Measurements from ENCODE around the gene FMO3.

Gene FMO3

GRCh38 chr1:171083222-171083621 is 7.5 kb upstream of the FMO3 start:
- H3K4me1 ChIP-seq (ENCODE audit: control insufficient read depth, insufficient read depth, low read length): peaks cover 4% of the 10 kb centered on the region
- no peak overlapping the region for H3K27ac ChIP-seq (ENCODE audit: insufficient read depth, low read depth, low read length, poor library complexity, severe bottlenecking)
- H3K27me3 ChIP-seq (ENCODE audit: control insufficient read depth, insufficient read depth, low read length, poor library complexity, severe bottlenecking): no peaks in the 10 kb centered on the region
- H3K36me3 ChIP-seq (ENCODE audit: control insufficient read depth, insufficient read depth, low read length): no peaks in the 10 kb centered on the region
- H3K4me3 ChIP-seq (ENCODE audit: insufficient read depth, low read depth, low read length): no peak overlapping the region
- H3K9me3 ChIP-seq (ENCODE audit: control insufficient read depth, low read length): no peaks in the 10 kb centered on the region
- 92 to 95% methylated on average over 5 of the region's 5 CpGs for WGBS, 2 experiments

GRCh38 chr1:171084091-171084490 is 6.6 kb upstream of the FMO3 start:
- H3K27ac ChIP-seq (ENCODE audit: insufficient read depth, low read depth, low read length, poor library complexity, severe bottlenecking): no peak overlapping the region
- no peaks in the 10 kb centered on the region for H3K27me3 ChIP-seq (ENCODE audit: control insufficient read depth, insufficient read depth, low read length, poor library complexity, severe bottlenecking)
- no peaks in the 10 kb centered on the region for H3K9me3 ChIP-seq (ENCODE audit: control insufficient read depth, low read length)
- peaks cover 4% of the 10 kb centered on the region for H3K4me1 ChIP-seq (ENCODE audit: control insufficient read depth, insufficient read depth, low read length)
- H3K4me3 ChIP-seq (ENCODE audit: insufficient read depth, low read depth, low read length): no peak overlapping the region
- H3K36me3 ChIP-seq (ENCODE audit: control insufficient read depth, insufficient read depth, low read length): no peaks in the 10 kb centered on the region

- H3K27me3 ChIP-seq (ENCODE audit: control insufficient read depth, insufficient read depth, low read length, poor library complexity, severe bottlenecking): no peaks in the 10 kb centered on the region
- H3K27ac ChIP-seq (ENCODE audit: insufficient read depth, low read depth, low read length, poor library complexity, severe bottlenecking): no peak overlapping the region
- 100% methylated on average over 1 to 2 of the region's 2 CpGs for WGBS, 2 experiments
- no peaks in the 10 kb centered on the region for H3K9me3 ChIP-seq (ENCODE audit: control insufficient read depth, low read length)
- no peak overlapping the region for H3K4me3 ChIP-seq (ENCODE audit: insufficient read depth, low read depth, low read length)
- H3K36me3 ChIP-seq (ENCODE audit: control insufficient read depth, insufficient read depth, low read length): no peaks in the 10 kb centered on the region
- peaks cover 4% of the 10 kb centered on the region for H3K4me1 ChIP-seq (ENCODE audit: control insufficient read depth, insufficient read depth, low read length)
These were observed 5.8 kb upstream of the FMO3 start for GRCh38 chr1:171084870-171085269.

GRCh38 chr1:171087896-171088295 is 2.8 kb upstream of the FMO3 start:
- H3K27ac ChIP-seq (ENCODE audit: insufficient read depth, low read depth, low read length, poor library complexity, severe bottlenecking): no peak overlapping the region
- H3K4me1 ChIP-seq (ENCODE audit: control insufficient read depth, insufficient read depth, low read length): no peaks in the 10 kb centered on the region
- H3K27me3 ChIP-seq (ENCODE audit: control insufficient read depth, insufficient read depth, low read length, poor library complexity, severe bottlenecking): no peaks in the 10 kb centered on the region

GRCh38 chr1:171103862-171104261 is 13.2 kb downstream of the FMO3 start:
- Histone ChIP-seq H3K4me1 (ENCODE audit: control insufficient read depth, insufficient read depth, low read length) (no peaks in the 10 kb centered on the region), H3K4me3 (ENCODE audit: insufficient read depth, low read depth, low read length) (no peak overlapping the region), H3K27ac (ENCODE audit: insufficient read depth, low read depth, low read length, poor library complexity, severe bottlenecking) (no peak overlapping the region), H3K27me3 (ENCODE audit: control insufficient read depth, insufficient read depth, low read length, poor library complexity, severe bottlenecking) (no peaks in the 10 kb centered on the region), H3K36me3 (ENCODE audit: control insufficient read depth, insufficient read depth, low read length) (no peaks in the 10 kb centered on the region), H3K9me3 (ENCODE audit: control insufficient read depth, low read length) (no peaks in the 10 kb centered on the region)
- 91 to 100% methylated on average over 1 of the region's 1 CpG for WGBS, 2 experiments

More at GRCh38 chr1:171087896-171088295, 2.8 kb upstream of the FMO3 start:
- Histone ChIP-seq H3K36me3 (ENCODE audit: control insufficient read depth, insufficient read depth, low read length) (no peaks in the 10 kb centered on the region), H3K9me3 (ENCODE audit: control insufficient read depth, low read length) (no peaks in the 10 kb centered on the region), H3K4me3 (ENCODE audit: insufficient read depth, low read depth, low read length) (no peak overlapping the region)

GRCh38 chr1:171107262-171107940 is 16.7 kb downstream of the FMO3 start:
- Histone ChIP-seq H3K27me3 (ENCODE audit: control insufficient read depth, insufficient read depth, low read length, poor library complexity, severe bottlenecking) (no peaks in the 10 kb centered on the region), H3K9me3 (ENCODE audit: control insufficient read depth, low read length) (no peaks in the 10 kb centered on the region), H3K4me3 (ENCODE audit: insufficient read depth, low read depth, low read length) (no peak overlapping the region), H3K36me3 (ENCODE audit: control insufficient read depth, insufficient read depth, low read length) (no peaks in the 10 kb centered on the region), H3K4me1 (ENCODE audit: control insufficient read depth, insufficient read depth, low read length) (no peaks in the 10 kb centered on the region), H3K27ac (ENCODE audit: insufficient read depth, low read depth, low read length, poor library complexity, severe bottlenecking) (no peak overlapping the region)
- WGBS, 2 experiments: 86 to 97% methylated on average over 2 of the region's 3 CpGs

- WGBS, 2 experiments: 95 to 96% methylated on average over 8 of the region's 8 CpGs
- H3K36me3 ChIP-seq (ENCODE audit: control insufficient read depth, insufficient read depth, low read length): no peaks in the 10 kb centered on the region
- no peaks in the 10 kb centered on the region for H3K4me1 ChIP-seq (ENCODE audit: control insufficient read depth, insufficient read depth, low read length)
- no peak overlapping the region for H3K4me3 ChIP-seq (ENCODE audit: insufficient read depth, low read depth, low read length)
- H3K9me3 ChIP-seq (ENCODE audit: control insufficient read depth, low read length): no peaks in the 10 kb centered on the region
- H3K27ac ChIP-seq (ENCODE audit: insufficient read depth, low read depth, low read length, poor library complexity, severe bottlenecking): no peak overlapping the region
- H3K27me3 ChIP-seq (ENCODE audit: control insufficient read depth, insufficient read depth, low read length, poor library complexity, severe bottlenecking): no peaks in the 10 kb centered on the region
These were observed 17.3 kb downstream of the FMO3 start for GRCh38 chr1:171107969-171108368.

- H3K36me3 ChIP-seq (ENCODE audit: control insufficient read depth, insufficient read depth, low read length): no peaks in the 10 kb centered on the region
- no peaks in the 10 kb centered on the region for H3K9me3 ChIP-seq (ENCODE audit: control insufficient read depth, low read length)
- 91 to 97% methylated on average over 6 to 7 of the region's 7 CpGs for WGBS, 2 experiments
- H3K27me3 ChIP-seq (ENCODE audit: control insufficient read depth, insufficient read depth, low read length, poor library complexity, severe bottlenecking): no peaks in the 10 kb centered on the region
- no peak overlapping the region for H3K4me3 ChIP-seq (ENCODE audit: insufficient read depth, low read depth, low read length)
- H3K4me1 ChIP-seq (ENCODE audit: control insufficient read depth, insufficient read depth, low read length): no peaks in the 10 kb centered on the region
- no peak overlapping the region for H3K27ac ChIP-seq (ENCODE audit: insufficient read depth, low read depth, low read length, poor library complexity, severe bottlenecking)
These were observed 19.3 kb downstream of the FMO3 start for GRCh38 chr1:171109966-171110365.

- no peaks in the 10 kb centered on the region for H3K4me1 ChIP-seq (ENCODE audit: control insufficient read depth, insufficient read depth, low read length)
These were observed 20.1 kb downstream of the FMO3 start for GRCh38 chr1:171110621-171111326.

GRCh38 chr1:171112119-171112518 is 21.4 kb downstream of the FMO3 start:
- WGBS, 2 experiments: 90 to 95% methylated on average over 3 of the region's 3 CpGs
- Histone ChIP-seq H3K27me3 (ENCODE audit: control insufficient read depth, insufficient read depth, low read length, poor library complexity, severe bottlenecking) (no peaks in the 10 kb centered on the region), H3K27ac (ENCODE audit: insufficient read depth, low read depth, low read length, poor library complexity, severe bottlenecking) (no peak overlapping the region), H3K9me3 (ENCODE audit: control insufficient read depth, low read length) (no peaks in the 10 kb centered on the region), H3K36me3 (ENCODE audit: control insufficient read depth, insufficient read depth, low read length) (no peaks in the 10 kb centered on the region), H3K4me1 (ENCODE audit: control insufficient read depth, insufficient read depth, low read length) (no peaks in the 10 kb centered on the region), H3K4me3 (ENCODE audit: insufficient read depth, low read depth, low read length) (no peak overlapping the region)

More at GRCh38 chr1:171110621-171111326, 20.1 kb downstream of the FMO3 start:
- Histone ChIP-seq H3K9me3 (ENCODE audit: control insufficient read depth, low read length) (no peaks in the 10 kb centered on the region), H3K27ac (ENCODE audit: insufficient read depth, low read depth, low read length, poor library complexity, severe bottlenecking) (no peak overlapping the region), H3K36me3 (ENCODE audit: control insufficient read depth, insufficient read depth, low read length) (no peaks in the 10 kb centered on the region), H3K27me3 (ENCODE audit: control insufficient read depth, insufficient read depth, low read length, poor library complexity, severe bottlenecking) (no peaks in the 10 kb centered on the region), H3K4me3 (ENCODE audit: insufficient read depth, low read depth, low read length) (no peak overlapping the region)
- WGBS, 2 experiments: 92 to 95% methylated on average over 6 to 7 of the region's 7 CpGs

Measured in ectodermal cell (in vitro differentiated cells).